Measurements from ENCODE around the gene ZNF324. TPM values are rescaled to one million over a fixed set of nuclear protein-coding genes. Genes with fewer than 3 reads are reported as not detected.

The ZNF324 gene
- total RNA-seq, 1 donor from 2014 or later = 6.7 TPM

GRCh38 chr19:58521651-58522050 lies 54.8 kb downstream of the ZNF324 start:
- no peak for DNase-seq (ENCODE audit: low spot score)

GRCh38 chr19:58522709-58523108 lies 55.8 kb downstream of the ZNF324 start:
- no peak for DNase-seq (ENCODE audit: low spot score)

Other genes with a start within 250 kb of the ZNF324 start
- 25.2 TPM for gene ZNF544, start 238.2 kb upstream of the ZNF324 start, total RNA-seq
- gene ZNF8, start 188.1 kb upstream of the ZNF324 start, total RNA-seq = 5.1 TPM
- 30.6 TPM for gene ERVK3-1, start 161.7 kb upstream of the ZNF324 start, total RNA-seq
- gene ZSCAN22, start 140.1 kb upstream of the ZNF324 start, total RNA-seq = 2.5 TPM
- gene A1BG, start 113.6 kb upstream of the ZNF324 start, total RNA-seq = 8.4 TPM
- 0.19 TPM for gene ZNF497, start 104.3 kb upstream of the ZNF324 start, total RNA-seq
- 0.48 TPM for gene ZNF837, start 86.0 kb upstream of the ZNF324 start, total RNA-seq
- 673 TPM for gene RPS5, start 79.8 kb upstream of the ZNF324 start, total RNA-seq
- gene RNF225, start 71.4 kb upstream of the ZNF324 start, total RNA-seq = not detected
- gene ZNF584, start 58.4 kb upstream of the ZNF324 start, total RNA-seq = 15.4 TPM
- gene ZNF132, start 26.9 kb upstream of the ZNF324 start, total RNA-seq = 4.0 TPM
- 5.2 TPM for gene ZNF324B, start 15.5 kb upstream of the ZNF324 start, total RNA-seq
- gene ZNF446, start 9.3 kb downstream of the ZNF324 start, total RNA-seq = 5.6 TPM
- gene SLC27A5, start 44.9 kb downstream of the ZNF324 start, total RNA-seq = 6.5 TPM
- gene ZBTB45, start 52.7 kb downstream of the ZNF324 start, total RNA-seq = 11.8 TPM
- gene TRIM28, start 77.0 kb downstream of the ZNF324 start, total RNA-seq = 185 TPM
- 116 TPM for gene CHMP2A, start 88.0 kb downstream of the ZNF324 start, total RNA-seq
- gene UBE2M, start 91.5 kb downstream of the ZNF324 start, total RNA-seq = 69.4 TPM
- 16.2 TPM for gene MZF1, start 106.3 kb downstream of the ZNF324 start, total RNA-seq

Data from mesenteric fat pad (tissue), 1 donor.